Coronary artery (tissue), 2 donors: ENCODE results near the gene PPCS.

Source experiments
- DNase-seq: peaks from one replicate; pipeline ENCODE4 v3.0.0-alpha.2; 2017; ENCODE audit warnings: low spot score
- H3K27ac ChIP-seq, 2 donors: fragments of 200-600 bp; sonication (generic); one replicate each; pipeline ENCODE4 v1.5.1; 2016 to 2019
- H3K4me3 ChIP-seq: fragments of 200-600 bp; sonication (generic); 2 replicates; pipeline ENCODE4 v1.5.1; 2016; ENCODE audit warnings: mild to moderate bottlenecking, moderate library complexity
- CTCF ChIP-seq: fragments of 200-600 bp; sonication (generic); IDR thresholded peaks from one replicate; pipeline ENCODE4 v1.5.1; 2019; ENCODE audit warnings: antibody characterized with exemption

Gene PPCS

GRCh38 chr1:42450061-42450460, 6.3 kb upstream of the PPCS start:
- H3K4me3 ChIP-seq = no peak overlapping the region
- DNase-seq = no peak
- no peak overlapping the region for H3K27ac ChIP-seq
- no peak for TF ChIP-seq CTCF

- no peak for DNase-seq
- no peak overlapping the region for H3K4me3 ChIP-seq
- TF ChIP-seq CTCF = no peak
- no peak overlapping the region for H3K27ac ChIP-seq
These were observed 3.0 kb upstream of the PPCS start for GRCh38 chr1:42453386-42453785.

DNA sequence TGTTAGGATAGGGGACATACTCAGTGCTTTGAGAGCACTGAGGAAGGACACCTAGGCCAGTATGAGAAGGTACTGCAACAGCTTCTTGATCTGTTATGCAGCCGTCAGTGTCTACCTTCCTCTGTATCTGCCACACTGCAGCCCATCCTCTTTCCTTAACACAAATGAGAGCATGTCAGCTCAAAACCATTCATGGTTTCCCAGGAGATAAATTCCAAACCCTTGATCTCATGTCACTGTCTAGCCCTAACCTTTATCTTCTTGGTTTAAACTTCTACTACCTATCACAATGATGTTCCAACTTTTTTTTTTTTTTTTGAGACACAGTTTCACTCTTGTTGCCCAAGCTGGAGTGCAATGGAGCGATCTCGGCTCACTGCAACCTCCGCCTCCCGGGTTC, 1.9 kb upstream of the PPCS start:
- no peak for TF ChIP-seq CTCF
- Histone ChIP-seq H3K4me3 (no peak overlapping the region), H3K27ac (no peak overlapping the region)
- DNase-seq = no peak

DNA sequence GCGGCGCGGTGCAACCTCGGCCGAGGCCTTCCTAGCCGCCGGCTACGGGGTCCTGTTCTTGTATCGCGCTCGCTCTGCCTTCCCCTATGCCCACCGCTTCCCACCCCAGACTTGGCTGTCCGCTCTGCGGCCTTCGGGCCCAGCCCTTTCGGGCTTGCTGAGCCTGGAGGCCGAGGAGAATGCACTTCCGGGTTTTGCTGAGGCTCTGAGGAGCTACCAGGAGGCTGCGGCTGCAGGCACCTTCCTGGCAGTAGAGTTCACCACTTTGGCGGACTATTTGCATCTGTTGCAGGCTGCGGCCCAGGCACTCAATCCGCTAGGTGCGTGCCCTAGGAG, 379 bp downstream of the PPCS start:
- Histone ChIP-seq H3K27ac (peak overlapping the region; percentile 86 to 92), H3K4me3 (peak overlapping the region; percentile 82)
- no peak for TF ChIP-seq CTCF
- peak; percentile 77 for DNase-seq

GRCh38 chr1:42461196-42461595, 4.9 kb downstream of the PPCS start:
- TF ChIP-seq CTCF = no peak
- H3K4me3 ChIP-seq = no peak overlapping the region
- DNase-seq = no peak
- no peak overlapping the region for H3K27ac ChIP-seq

DNA sequence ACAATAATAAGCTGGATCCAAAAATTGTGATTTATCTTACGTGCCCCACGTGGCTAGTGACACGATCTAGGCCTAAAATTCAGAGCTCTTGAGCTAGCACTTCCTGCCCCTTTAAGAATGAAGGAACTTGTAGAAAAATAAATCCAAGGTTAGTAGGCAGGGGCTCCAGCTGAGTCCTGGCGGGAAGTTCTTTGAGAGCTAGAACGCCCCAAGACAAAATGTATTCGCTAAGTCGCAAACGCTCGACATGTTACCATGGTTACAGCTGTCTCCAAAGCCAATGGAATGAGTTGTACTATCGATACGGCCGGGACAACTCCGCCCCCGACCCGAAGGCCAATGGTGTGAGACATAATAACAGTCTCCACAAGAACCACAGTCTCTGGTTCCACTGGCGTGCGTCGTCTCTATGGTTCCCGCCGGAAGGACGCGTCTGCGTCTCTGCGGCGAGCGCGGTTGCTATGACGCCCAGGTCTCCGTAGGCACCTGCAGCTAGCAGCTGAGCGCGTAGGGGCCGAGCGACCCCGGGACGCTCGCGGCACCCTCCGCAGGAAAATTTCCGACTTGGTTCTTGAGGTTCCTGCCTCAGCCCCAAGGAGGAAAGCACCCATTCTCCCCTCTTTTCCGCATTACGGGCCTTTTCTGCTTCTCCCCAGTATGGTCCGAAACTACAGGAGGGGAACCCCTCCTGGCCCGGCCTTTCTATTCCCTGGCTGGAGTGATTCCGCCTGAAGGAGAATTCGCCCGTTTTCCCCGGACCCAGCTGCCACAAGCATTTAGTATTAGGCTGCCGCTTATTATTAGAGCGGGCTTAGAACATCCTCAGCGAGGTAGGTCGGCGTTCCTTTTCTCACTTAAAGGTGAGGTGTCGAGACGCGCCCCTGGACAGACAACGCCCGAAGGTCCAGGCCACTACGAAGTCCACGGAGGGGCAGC, 6.8 kb downstream of the PPCS start, which contains the start of gene CCDC30:
CCDC30 (plus strand) TSS at position 459 of the 936 bp plus-strand sequence. CDS start 17,266 bp downstream, outside the sequence.
- peak within 1 kb of the TSS in 1 of 2 donors; percentile 44 for H3K27ac ChIP-seq
- peak within 1 kb of the TSS; percentile 82 for H3K4me3 ChIP-seq
- peak; percentile 99 for DNase-seq
- no peak for TF ChIP-seq CTCF

GRCh38 chr1:42463921-42464320, 7.6 kb downstream of the PPCS start:
- H3K27ac ChIP-seq = no peak overlapping the region
- TF ChIP-seq CTCF = no peak
- DNase-seq = no peak
- peak overlapping the region; percentile 82 for H3K4me3 ChIP-seq
